Testis (tissue), 3 donors: ENCODE measurements around the gene DIS3L. TPM values are rescaled to one million over a fixed set of nuclear protein-coding genes. Genes with fewer than 3 reads are reported as not detected.

ENCODE experiments used
- DNase-seq: peaks from one replicate; pipeline ENCODE4 v3.0.0-alpha.2; 2019
- H3K27ac ChIP-seq, 2 donors: fragments of 200-600 bp; sonication (generic); one replicate each; pipeline ENCODE4 v1.5.1; 2019
- H3K27me3 ChIP-seq: fragments of 200-600 bp; sonication (generic); one replicate; pipeline ENCODE4 v1.5.1; 2019
- H3K36me3 ChIP-seq: fragments of 200-600 bp; sonication (generic); one replicate; pipeline ENCODE4 v1.5.1; 2017; ENCODE audit warnings: low read depth; ENCODE audit errors: missing control alignments
- H3K4me1 ChIP-seq: fragments of 200-600 bp; sonication (generic); one replicate; pipeline ENCODE4 v1.5.1; 2019
- H3K4me3 ChIP-seq, 2 donors: fragments of 200-600 bp; sonication (generic); one replicate each; pipeline ENCODE4 v1.5.1; 2017 to 2019
- H3K9me3 ChIP-seq: fragments of 200-600 bp; sonication (generic); one replicate; pipeline ENCODE4 v1.5.1; 2017
- POLR2A ChIP-seq: fragments of 450-650 bp; IDR thresholded peaks from one replicate; pipeline ENCODE4 v1.6.1; 2017; ENCODE audit warnings: antibody characterized with exemption, mild to moderate bottlenecking, moderate library complexity
- WGBS, 2 donors: methylation state at CpG; one replicate each; pipeline ENCODE4 v1.1.5; 2018; 5-methylcytosine and 5-hydroxymethylcytosine counted together
- intact Hi-C: fragments of 100-400 bp; cut with DNase I; formaldehyde crosslinking; loops from one replicate; pipeline ENCODE4 v1.15.1; 2023; ENCODE audit warnings: low total_unique reads
- polyA plus RNA-seq: library from polyadenylated mRNA; stranded (reverse); fragments of 350-450 nt; fragmentation: Illumina TruSeq; extraction: RNeasy Lipid Tissue Mini Kit (QIAGEN cat#74804); gene quantifications from one replicate; pipeline ENCODE4 v1.2.3, GENCODE V29; 2014; ENCODE audit warnings: low read depth, low replicate concordance; ENCODE audit not compliant: insufficient read depth
- total RNA-seq, 2 donors: library from RNA; depleted of rRNA; stranded (reverse); fragments of >200 nt; gene quantifications; one replicate each; pipeline ENCODE4 v1.2.3, GENCODE V29; 2016
- TF ChIP-seq, protein P1 (sequence below), 3 experiments: fragments of 450-650 bp in 2 of 3; fragments of 200-600 bp in 1 of 3; sonication (generic) in 1 of 3; IDR thresholded peaks; one replicate each; pipeline ENCODE4 v1.5.1; 2016 to 2019; ENCODE audit warnings: antibody characterized with exemption in 3 of 3, mild to moderate bottlenecking in 2 of 3, moderate library complexity in 1 of 3

DIS3L gene
- total and polyA plus RNA-seq, 3 donors from 2014 or later: 46.3 to 51.8 (median 48.7) TPM

DNA sequence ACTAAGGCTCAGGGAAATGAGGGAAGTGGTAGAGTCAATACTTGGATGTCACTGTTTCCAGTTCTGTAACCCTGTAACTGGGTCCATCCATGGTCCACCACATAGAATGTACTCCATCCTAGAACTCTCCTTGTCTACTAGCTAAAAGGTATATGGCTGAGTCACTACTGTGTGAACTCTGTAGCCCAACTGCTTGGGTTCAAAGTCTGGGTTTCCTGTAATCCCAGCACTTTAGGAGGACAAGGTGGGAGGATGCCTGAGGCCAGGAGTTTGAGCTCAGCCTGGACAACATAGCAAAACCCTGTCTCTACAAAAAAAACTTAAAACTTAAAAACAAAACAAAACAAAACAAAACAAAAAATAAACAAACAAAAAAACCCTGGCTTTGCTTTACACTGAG, 5.3 kb upstream of the DIS3L start:
- DNase-seq: no peak
- TF ChIP-seq, protein P1, sequence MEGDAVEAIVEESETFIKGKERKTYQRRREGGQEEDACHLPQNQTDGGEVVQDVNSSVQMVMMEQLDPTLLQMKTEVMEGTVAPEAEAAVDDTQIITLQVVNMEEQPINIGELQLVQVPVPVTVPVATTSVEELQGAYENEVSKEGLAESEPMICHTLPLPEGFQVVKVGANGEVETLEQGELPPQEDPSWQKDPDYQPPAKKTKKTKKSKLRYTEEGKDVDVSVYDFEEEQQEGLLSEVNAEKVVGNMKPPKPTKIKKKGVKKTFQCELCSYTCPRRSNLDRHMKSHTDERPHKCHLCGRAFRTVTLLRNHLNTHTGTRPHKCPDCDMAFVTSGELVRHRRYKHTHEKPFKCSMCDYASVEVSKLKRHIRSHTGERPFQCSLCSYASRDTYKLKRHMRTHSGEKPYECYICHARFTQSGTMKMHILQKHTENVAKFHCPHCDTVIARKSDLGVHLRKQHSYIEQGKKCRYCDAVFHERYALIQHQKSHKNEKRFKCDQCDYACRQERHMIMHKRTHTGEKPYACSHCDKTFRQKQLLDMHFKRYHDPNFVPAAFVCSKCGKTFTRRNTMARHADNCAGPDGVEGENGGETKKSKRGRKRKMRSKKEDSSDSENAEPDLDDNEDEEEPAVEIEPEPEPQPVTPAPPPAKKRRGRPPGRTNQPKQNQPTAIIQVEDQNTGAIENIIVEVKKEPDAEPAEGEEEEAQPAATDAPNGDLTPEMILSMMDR (IDR thresholded peaks at IDR 0.05): no peak
- TF ChIP-seq POLR2A: no peak
- Histone ChIP-seq H3K4me1 (peaks cover 3% of the 10 kb centered on the region), H3K27ac (no peak overlapping the region), H3K9me3 (no peaks in the 10 kb centered on the region), H3K4me3 (no peak overlapping the region), H3K27me3 (no peaks in the 10 kb centered on the region), H3K36me3 (no peaks in the 10 kb centered on the region)
- intact Hi-C loops: loop anchor here (10.0 kb wide), 1 partner anchor 303 kb away; no protein-coding TSS in a partner anchor

DNA sequence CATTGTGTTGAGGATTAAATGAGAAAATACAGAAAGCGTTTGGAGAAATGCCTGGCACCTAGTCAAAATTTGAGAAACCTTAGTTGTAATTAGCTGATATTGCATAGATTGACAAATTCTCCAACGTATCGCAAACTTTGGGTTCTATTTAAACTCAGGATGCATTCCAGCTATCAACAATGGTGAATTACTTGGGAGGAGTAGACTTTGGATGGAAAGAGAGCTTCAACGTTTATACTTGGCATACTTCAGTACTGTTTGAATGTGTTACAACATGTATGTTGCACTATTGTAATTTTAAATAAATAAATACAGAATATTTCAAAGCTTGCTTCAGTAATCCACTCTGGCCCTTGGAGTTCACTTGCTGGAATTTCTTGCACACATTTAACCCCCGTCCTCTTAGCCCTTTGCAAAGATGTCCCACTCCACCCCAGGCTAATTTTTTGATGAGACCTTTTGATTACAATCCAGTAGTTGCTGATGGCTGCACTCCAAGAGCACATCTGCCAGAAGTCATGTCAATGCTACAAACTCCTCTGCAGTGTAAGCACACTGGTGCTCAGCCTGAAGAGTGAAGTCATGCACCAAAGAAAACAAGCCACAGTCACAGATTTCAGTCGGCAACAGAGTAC, 4.7 kb upstream of the DIS3L start:
- 81 to 84% methylated on average over 6 of the region's 6 CpGs for WGBS, 2 donors
- TF ChIP-seq POLR2A: no peak
- TF ChIP-seq, protein P1 (IDR thresholded peaks at IDR 0.05): no peak
- Histone ChIP-seq H3K9me3 (no peaks in the 10 kb centered on the region), H3K36me3 (no peaks in the 10 kb centered on the region), H3K4me3 (no peak overlapping the region), H3K27me3 (no peaks in the 10 kb centered on the region), H3K4me1 (peaks cover 3% of the 10 kb centered on the region), H3K27ac (no peak overlapping the region)
- no peak for DNase-seq
- intact Hi-C loops: loop anchor here (10.0 kb wide), 1 partner anchor 304 kb away; no protein-coding TSS in a partner anchor

DNA sequence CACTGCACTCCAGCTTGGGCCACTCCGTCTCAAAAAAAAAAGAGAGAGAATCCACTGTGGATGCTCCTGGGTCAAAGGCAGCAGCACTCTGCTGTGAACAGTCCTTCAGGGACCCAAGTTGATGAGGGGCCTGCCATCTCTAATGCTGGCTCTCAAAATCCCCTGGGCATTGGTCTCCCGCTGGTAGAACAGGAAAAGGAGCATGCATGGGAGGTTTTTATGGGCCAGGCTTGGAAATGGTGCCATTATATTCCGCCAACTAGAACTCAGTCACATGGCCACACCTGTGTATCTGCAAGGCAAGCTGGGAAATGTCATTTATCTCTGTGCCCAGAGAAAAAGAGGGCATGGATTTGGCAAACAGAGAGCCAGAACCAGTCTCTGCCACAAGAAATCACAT, 3.4 kb upstream of the DIS3L start:
- Histone ChIP-seq H3K9me3 (no peaks in the 10 kb centered on the region), H3K4me1 (peaks cover 10% of the 10 kb centered on the region), H3K4me3 (no peak overlapping the region), H3K36me3 (no peaks in the 10 kb centered on the region), H3K27ac (no peak overlapping the region), H3K27me3 (no peaks in the 10 kb centered on the region)
- DNase-seq: no peak
- WGBS, 2 donors: 87 to 98% methylated on average over 3 of the region's 3 CpGs
- no peak for TF ChIP-seq POLR2A
- TF ChIP-seq, protein P1 (IDR thresholded peaks at IDR 0.05): no peak
- intact Hi-C loops: no loop called here

DNA sequence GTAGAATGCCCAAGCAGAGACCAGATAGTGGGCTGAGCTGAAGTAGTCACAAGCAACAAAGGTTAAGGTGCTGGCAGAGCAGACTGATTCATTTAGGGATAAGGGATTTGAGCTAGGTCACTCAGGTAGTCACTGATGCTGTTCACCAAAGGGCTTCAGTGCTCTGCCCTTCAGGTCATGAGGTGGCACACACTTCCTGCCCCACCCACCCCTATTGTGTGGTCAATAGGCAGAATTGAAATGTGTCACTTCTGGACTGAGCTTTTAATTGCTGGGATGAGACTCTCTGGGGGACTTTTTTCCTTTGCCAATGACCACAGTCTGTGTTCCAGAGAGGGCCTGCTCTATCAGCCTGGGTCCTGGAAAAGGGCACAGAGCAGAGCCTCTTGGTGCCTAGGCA, 2.9 kb upstream of the DIS3L start:
- H3K9me3 ChIP-seq: no peaks in the 10 kb centered on the region
- intact Hi-C loops: no loop called here
- no peak overlapping the region for H3K4me3 ChIP-seq
- H3K27me3 ChIP-seq: no peaks in the 10 kb centered on the region
- DNase-seq: no peak
- no peaks in the 10 kb centered on the region for H3K36me3 ChIP-seq
- TF ChIP-seq POLR2A: no peak
- TF ChIP-seq, protein P1 (IDR thresholded peaks at IDR 0.05): no peak
- H3K4me1 ChIP-seq: peaks cover 15% of the 10 kb centered on the region
- no peak overlapping the region for H3K27ac ChIP-seq
